A673 (cell line): ENCODE results near the gene TEX2. TPM values are rescaled to one million over a fixed set of nuclear protein-coding genes. Genes with fewer than 3 reads are reported as not detected.

ENCODE experiments used
- BruUV-seq: library from RNA; stranded (reverse); fragments of 400-500 nt; replicated peaks from 2 replicates; lab custom pipeline; 2021; lab: Mats Ljungman, UMichigan
- CTCF ChIA-PET: fragments of 300-600 bp; sonication (Branson Sonifier 250); formaldehyde crosslinking; loops from one replicate; lab custom pipeline; 2022; ENCODE audit warnings: antibody characterized with exemption; lab: Charles Lee
- POLR2A ChIA-PET: fragments of 300-600 bp; sonication (Branson Sonifier 250); formaldehyde crosslinking; loops from one replicate; lab custom pipeline; 2022; ENCODE audit warnings: antibody characterized with exemption; ENCODE audit not compliant: low non-redundant PET; lab: Charles Lee
- DNase-seq: peaks from one replicate; pipeline ENCODE4 v3.0.0-alpha.2; 2015; ENCODE audit warnings: low spot score
- H3K27ac ChIP-seq: fragments of 200-600 bp; sonication (generic); 2 replicates; pipeline ENCODE4 v1.5.1; 2016; ENCODE audit warnings: mixed run types, low read depth, mild to moderate bottlenecking, mixed read lengths, antibody characterized with exemption, low read length; ENCODE audit not compliant: poor library complexity, severe bottlenecking
- H3K27me3 ChIP-seq: fragments of 200-600 bp; sonication (generic); replicated peaks from 2 replicates; pipeline ENCODE4 v1.6.1; 2017; ENCODE audit warnings: mixed run types, low read depth, mild to moderate bottlenecking, mixed read lengths, antibody characterized with exemption, low read length; ENCODE audit not compliant: insufficient read depth, poor library complexity
- H3K36me3 ChIP-seq: fragments of 200-600 bp; sonication (generic); 2 replicates; pipeline ENCODE4 v1.6.1; 2016; ENCODE audit warnings: mixed run types, mild to moderate bottlenecking, mixed read lengths, antibody characterized with exemption, low read length; ENCODE audit not compliant: insufficient read depth, poor library complexity, severe bottlenecking
- H3K4me1 ChIP-seq: fragments of 200-600 bp; sonication (generic); 2 replicates; pipeline ENCODE4 v1.6.1; 2017; ENCODE audit warnings: mixed run types, mild to moderate bottlenecking, mixed read lengths, antibody characterized with exemption, low read length; ENCODE audit not compliant: insufficient read depth, poor library complexity, severe bottlenecking
- H3K4me3 ChIP-seq: fragments of 200-600 bp; sonication (generic); 2 replicates; pipeline ENCODE4 v1.5.1; 2016; ENCODE audit warnings: low read depth, mixed run types, mild to moderate bottlenecking, mixed read lengths, low read length; ENCODE audit not compliant: poor library complexity, severe bottlenecking
- H3K9me3 ChIP-seq: fragments of 200-600 bp; sonication (generic); 2 replicates; pipeline ENCODE4 v1.6.1; 2016; ENCODE audit warnings: mixed run types, low read depth, mild to moderate bottlenecking, mixed read lengths, antibody characterized with exemption, low read length; ENCODE audit not compliant: poor library complexity, severe bottlenecking
- EZH2 ChIP-seq: fragments of 200-600 bp; sonication (generic); IDR thresholded peaks from 2 replicates; pipeline ENCODE4 v1.6.1; 2017; ENCODE audit warnings: borderline replicate concordance, low read depth, mild to moderate bottlenecking, mixed read lengths, antibody characterized with exemption, low read length; ENCODE audit not compliant: poor library complexity, severe bottlenecking
- intact Hi-C: fragments of 100-400 bp; cut with micrococcal nuclease; formaldehyde crosslinking; loops from one replicate; pipeline ENCODE4 v1.10.0; 2022; ENCODE audit not compliant: unreplicated experiment
- total RNA-seq: library from RNA; stranded (reverse); gene quantifications from 2 replicates; pipeline ENCODE4 v1.2.3, GENCODE V29; 2021
- TF ChIP-seq, protein P1 (sequence below): fragments of 300-800, 200-600 bp; sonication (generic); conservative IDR thresholded peaks from 2 replicates; pipeline ENCODE4 v1.5.1; 2017; ENCODE audit warnings: low read depth, mild to moderate bottlenecking, antibody characterized with exemption, low read length, moderate library complexity, mixed read lengths

TEX2 gene
- total RNA-seq, 1 experiment from 2014 or later: 16.1 TPM

DNA sequence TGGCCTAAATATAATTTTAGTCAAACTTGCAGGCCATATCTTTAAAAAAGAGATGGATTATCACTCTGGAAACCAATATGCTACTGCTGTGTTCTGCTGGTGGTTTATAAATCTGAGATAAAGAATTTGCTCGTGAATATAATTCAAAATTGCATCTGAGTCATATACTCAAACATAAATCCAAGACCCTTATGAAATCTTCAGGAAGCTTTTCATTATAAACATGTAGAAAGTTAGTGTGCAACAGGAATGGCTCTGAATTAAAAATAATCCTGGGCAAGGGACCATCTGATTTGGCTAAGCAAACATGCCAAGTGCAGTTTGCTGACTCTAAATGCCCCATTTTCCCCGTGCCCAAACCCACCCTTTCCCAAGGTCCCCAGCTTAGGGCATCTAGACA lies 57.3 kb downstream of the TEX2 start:
- intact Hi-C loops: no loop called here
- no peak for DNase-seq
- no TSS peak for BruUV-seq
- H3K27ac ChIP-seq: no peak overlapping the region
- no peaks in the 10 kb centered on the region for H3K36me3 ChIP-seq
- H3K4me1 ChIP-seq: no peaks in the 10 kb centered on the region
- no peaks in the 10 kb centered on the region for H3K27me3 ChIP-seq
- H3K4me3 ChIP-seq: no peak overlapping the region
- no peaks in the 10 kb centered on the region for H3K9me3 ChIP-seq
- ChIA-PET POLR2A (no interaction called here), CTCF (interaction anchor here (0.5 to 0.6 kb wide), 2 partner anchors 294 to 771 kb away, joined by 3 to 5 read pairs; no protein-coding TSS in a partner anchor)
- TF ChIP-seq EZH2: no peak
- TF ChIP-seq, protein P1, sequence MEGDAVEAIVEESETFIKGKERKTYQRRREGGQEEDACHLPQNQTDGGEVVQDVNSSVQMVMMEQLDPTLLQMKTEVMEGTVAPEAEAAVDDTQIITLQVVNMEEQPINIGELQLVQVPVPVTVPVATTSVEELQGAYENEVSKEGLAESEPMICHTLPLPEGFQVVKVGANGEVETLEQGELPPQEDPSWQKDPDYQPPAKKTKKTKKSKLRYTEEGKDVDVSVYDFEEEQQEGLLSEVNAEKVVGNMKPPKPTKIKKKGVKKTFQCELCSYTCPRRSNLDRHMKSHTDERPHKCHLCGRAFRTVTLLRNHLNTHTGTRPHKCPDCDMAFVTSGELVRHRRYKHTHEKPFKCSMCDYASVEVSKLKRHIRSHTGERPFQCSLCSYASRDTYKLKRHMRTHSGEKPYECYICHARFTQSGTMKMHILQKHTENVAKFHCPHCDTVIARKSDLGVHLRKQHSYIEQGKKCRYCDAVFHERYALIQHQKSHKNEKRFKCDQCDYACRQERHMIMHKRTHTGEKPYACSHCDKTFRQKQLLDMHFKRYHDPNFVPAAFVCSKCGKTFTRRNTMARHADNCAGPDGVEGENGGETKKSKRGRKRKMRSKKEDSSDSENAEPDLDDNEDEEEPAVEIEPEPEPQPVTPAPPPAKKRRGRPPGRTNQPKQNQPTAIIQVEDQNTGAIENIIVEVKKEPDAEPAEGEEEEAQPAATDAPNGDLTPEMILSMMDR: no peak

DNA sequence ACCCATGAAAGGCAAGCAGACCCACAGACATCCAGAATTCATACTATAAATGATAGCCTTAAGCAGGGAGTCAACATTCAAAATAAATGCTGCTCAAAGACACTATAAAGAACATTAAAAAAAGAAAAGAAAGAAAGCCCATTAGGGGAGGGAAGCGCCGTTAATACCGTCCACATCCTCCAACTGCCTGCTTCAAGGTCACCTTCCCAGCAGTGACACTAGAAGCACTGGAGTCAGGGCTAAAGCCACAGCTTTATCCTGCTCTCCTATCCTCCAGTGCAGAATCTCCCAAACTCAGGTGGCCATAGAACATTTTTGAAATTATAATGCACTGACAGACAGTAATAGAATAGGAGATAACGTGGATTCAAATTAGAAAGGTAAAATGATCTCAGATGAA lies 59.4 kb downstream of the TEX2 start:
- CTCF ChIA-PET: no interaction called here
- intact Hi-C loops: no loop called here
- no peaks in the 10 kb centered on the region for H3K27me3 ChIP-seq
- H3K36me3 ChIP-seq: no peaks in the 10 kb centered on the region
- no peak overlapping the region for H3K27ac ChIP-seq
- TF ChIP-seq, protein P1: no peak
- TF ChIP-seq EZH2: no peak
- DNase-seq: no peak
- POLR2A ChIA-PET: no interaction called here
- no TSS peak for BruUV-seq
- H3K4me3 ChIP-seq: no peak overlapping the region
- H3K9me3 ChIP-seq: no peaks in the 10 kb centered on the region
- peaks cover 4% of the 10 kb centered on the region for H3K4me1 ChIP-seq

DNA sequence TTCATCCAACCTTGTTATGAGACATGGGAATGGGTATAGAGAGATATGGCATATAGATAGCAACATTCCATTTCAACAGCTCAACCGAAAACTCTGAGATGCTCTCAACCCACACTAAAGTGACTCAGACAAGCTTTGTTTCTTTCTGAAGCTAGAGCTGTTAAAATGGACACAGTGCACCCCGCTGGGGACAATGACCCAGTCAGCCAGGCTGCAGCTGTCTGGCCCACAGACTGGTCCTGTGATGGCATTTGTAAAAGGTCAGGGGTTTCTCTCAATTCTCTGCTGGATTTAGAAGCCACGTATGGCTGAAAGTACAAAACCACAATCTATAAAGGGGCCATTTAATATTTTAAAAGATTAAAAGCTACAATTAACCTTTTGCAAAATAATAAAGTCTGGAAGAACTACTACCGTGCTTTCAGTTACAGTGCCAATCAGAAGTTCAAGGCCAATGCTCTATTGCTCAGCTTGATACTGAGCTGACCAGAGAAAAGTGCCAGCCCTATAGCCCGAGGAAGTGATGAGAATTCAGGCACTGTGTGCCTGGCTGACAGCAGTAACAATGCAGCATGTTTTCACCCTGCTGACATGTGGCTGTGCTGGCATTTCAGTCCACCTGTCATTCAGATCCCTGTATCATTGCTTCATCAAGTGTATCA lies 60.2 kb downstream of the TEX2 start:
- ChIA-PET CTCF (no interaction called here), POLR2A (no interaction called here)
- intact Hi-C loops: no loop called here
- BruUV-seq: no TSS peak
- Histone ChIP-seq H3K27ac (no peak overlapping the region), H3K36me3 (no peaks in the 10 kb centered on the region), H3K4me3 (no peak overlapping the region), H3K4me1 (peaks cover 4% of the 10 kb centered on the region), H3K9me3 (no peaks in the 10 kb centered on the region), H3K27me3 (no peaks in the 10 kb centered on the region)
- DNase-seq: no peak
- TF ChIP-seq, protein P1: no peak
- no peak for TF ChIP-seq EZH2
